IPS-18c (cell line): Measurements from ENCODE around the gene REXO1.
"Not testable (repeated sequence)": the region's sequence is repeated elsewhere in the genome, so short reads cannot be mapped to it uniquely, and the experiment has no call there.

Experiments
- H3K4me3 ChIP-seq: 2 replicates; pipeline ENCODE4 v1.7.0; 2013; ENCODE audit warnings: low read depth, mild to moderate bottlenecking, low read length, moderate library complexity; ENCODE audit not compliant: insufficient read depth
- H3K9me3 ChIP-seq: one replicate; pipeline ENCODE4 v1.6.1; 2013; ENCODE audit warnings: mild to moderate bottlenecking, low read length, moderate library complexity; ENCODE audit not compliant: control insufficient read depth, insufficient read depth

Gene REXO1

DNA sequence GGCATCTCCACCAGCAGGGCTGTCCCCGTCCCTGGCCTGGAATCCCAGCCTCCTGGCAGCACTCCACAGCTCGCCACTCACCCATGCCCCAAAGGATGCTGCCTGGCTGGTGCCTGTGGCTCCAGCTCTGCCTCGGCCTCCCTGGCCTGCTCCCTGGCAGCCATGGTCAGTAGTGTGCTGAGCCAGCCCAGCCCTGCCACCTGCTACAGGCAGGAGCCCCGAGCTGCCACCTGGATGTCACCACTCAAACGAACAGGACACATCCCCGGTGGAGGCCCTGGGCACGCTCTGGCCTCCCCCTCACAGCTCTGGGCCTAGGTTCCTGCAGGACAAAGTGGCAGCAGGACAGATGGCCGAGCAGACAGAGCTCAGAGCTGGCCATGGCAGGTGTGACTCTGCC, 30.3 kb upstream of the REXO1 start:
- H3K9me3 ChIP-seq, H3K4me3 ChIP-seq: not testable (repeated sequence)

DNA sequence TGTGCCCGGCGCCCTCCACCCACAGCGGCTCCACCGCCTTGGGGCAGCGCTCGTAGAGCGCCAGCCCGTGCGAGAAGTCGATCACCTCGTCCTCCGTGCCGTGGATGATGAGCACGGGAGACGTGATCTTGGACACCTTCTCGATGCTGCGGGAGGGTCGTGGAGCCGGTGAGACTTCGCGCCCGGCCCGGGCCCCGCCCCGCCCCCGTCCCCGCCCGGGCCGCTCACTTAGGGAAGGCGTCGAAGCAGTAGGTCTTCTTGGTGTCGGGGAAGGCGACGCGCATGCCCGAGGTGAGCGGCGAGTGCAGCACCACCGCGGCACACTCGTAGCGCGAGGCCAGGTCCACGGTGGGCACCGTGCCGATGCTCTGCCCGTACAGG, 29.0 kb upstream of the REXO1 start:
- H3K4me3 ChIP-seq, H3K9me3 ChIP-seq: not testable (repeated sequence)

GRCh38 chr19:1876496-1877279, 28.4 kb upstream of the REXO1 start:
- H3K9me3 ChIP-seq: not testable (repeated sequence)
- H3K4me3 ChIP-seq: peak overlapping the region; percentile 98

- Histone ChIP-seq H3K9me3 (no peaks in the 10 kb centered on the region), H3K4me3 (peak overlapping the region; percentile 98)
These were observed 27.6 kb upstream of the REXO1 start for GRCh38 chr19:1875646-1876495.

GRCh38 chr19:1875265-1875645, 27.0 kb upstream of the REXO1 start:
- not testable (repeated sequence) for H3K9me3 ChIP-seq

GRCh38 chr19:1874554-1875185, 26.4 kb upstream of the REXO1 start:
- Histone ChIP-seq H3K4me3 (peak overlapping the region; percentile 98), H3K9me3 (no peaks in the 10 kb centered on the region)

More at GRCh38 chr19:1875265-1875645, 27.0 kb upstream of the REXO1 start:
- H3K4me3 ChIP-seq: peak overlapping the region; percentile 98

- H3K9me3 ChIP-seq: no peaks in the 10 kb centered on the region
- H3K4me3 ChIP-seq: no peak overlapping the region
These were observed 25.5 kb upstream of the REXO1 start for GRCh38 chr19:1873524-1874473.

DNA sequence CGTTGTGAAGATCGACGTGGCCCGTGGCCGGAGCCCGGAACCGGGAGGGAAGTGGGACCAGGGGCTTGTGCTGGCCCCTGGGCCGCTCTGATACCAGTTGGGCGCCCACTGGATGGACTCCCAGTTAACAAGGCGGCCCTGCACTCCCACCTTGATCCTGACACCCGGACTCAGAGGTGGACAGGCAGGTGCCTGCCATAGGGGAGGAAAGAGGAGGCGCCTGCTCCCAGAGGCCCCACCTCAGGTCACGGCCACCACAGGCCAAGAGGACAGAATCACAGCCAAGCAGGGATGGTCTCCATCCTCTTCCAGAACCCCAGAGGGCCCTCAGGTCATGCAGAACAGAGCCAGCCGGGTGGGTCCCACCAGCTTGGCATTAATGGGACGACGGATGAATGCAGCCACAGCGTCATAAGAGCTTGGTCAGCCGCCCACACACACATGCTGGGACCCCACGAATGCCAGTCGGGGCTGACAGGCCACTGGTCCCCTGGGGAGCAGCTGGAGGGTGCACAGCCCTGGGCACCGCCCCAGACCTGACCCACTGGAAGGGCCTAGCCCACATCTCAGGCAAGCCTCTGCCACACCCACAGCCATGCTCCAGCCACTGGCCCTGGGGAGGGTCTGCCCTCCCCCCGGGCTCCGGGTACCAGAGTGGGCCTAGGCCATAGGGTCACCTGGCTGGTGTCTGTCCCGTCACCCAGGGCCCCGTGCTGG, 24.7 kb upstream of the REXO1 start:
- H3K9me3 ChIP-seq: no peaks in the 10 kb centered on the region
- H3K4me3 ChIP-seq: no peak overlapping the region

DNA sequence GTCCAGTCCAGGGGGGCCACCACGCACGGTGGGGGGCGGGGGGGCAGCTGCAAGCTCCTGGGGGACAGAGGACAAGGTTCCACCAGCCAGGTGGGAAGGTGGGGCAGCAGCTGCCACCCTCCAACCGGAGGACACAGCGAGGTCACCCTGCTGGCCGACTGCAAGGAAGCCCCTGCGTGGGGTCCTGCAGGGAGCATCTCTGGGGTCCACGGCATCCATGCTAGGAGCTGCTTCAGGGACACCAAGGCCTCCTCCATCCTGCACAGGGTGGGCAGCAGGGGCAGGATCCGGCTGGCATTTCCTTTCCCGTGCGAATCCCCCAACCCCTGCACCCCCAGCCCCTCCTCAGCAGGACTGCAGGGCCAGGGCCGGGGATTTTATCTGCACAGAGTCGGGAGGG, 23.3 kb upstream of the REXO1 start:
- H3K9me3 ChIP-seq: no peaks in the 10 kb centered on the region
- H3K4me3 ChIP-seq: no peak overlapping the region

GRCh38 chr19:1871140-1871597, 22.9 kb upstream of the REXO1 start:
- Histone ChIP-seq H3K4me3 (no peak overlapping the region), H3K9me3 (no peaks in the 10 kb centered on the region)

GRCh38 chr19:1868971-1869370, 20.7 kb upstream of the REXO1 start:
- Histone ChIP-seq H3K9me3 (no peaks in the 10 kb centered on the region), H3K4me3 (no peak overlapping the region)

DNA sequence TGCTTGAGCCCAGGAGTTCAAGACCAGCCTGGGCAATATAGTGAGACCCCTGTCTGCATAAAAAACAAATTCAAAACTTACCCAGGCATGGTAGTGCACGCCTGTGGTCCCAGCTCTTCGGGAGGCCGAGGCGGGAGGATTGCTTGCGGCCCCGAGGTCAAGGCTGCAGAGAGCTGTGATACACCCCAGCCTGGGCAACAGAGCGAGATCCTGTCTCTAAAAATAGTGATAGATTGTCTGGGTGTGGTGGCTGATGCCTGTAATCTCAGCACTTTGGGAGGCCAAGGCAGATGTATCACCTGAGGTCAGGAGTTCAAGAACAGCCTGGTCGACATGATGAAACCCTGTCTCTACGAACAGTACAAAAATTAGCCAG, 19.1 kb upstream of the REXO1 start:
- Histone ChIP-seq H3K9me3 (no peaks in the 10 kb centered on the region), H3K4me3 (no peak overlapping the region)

DNA sequence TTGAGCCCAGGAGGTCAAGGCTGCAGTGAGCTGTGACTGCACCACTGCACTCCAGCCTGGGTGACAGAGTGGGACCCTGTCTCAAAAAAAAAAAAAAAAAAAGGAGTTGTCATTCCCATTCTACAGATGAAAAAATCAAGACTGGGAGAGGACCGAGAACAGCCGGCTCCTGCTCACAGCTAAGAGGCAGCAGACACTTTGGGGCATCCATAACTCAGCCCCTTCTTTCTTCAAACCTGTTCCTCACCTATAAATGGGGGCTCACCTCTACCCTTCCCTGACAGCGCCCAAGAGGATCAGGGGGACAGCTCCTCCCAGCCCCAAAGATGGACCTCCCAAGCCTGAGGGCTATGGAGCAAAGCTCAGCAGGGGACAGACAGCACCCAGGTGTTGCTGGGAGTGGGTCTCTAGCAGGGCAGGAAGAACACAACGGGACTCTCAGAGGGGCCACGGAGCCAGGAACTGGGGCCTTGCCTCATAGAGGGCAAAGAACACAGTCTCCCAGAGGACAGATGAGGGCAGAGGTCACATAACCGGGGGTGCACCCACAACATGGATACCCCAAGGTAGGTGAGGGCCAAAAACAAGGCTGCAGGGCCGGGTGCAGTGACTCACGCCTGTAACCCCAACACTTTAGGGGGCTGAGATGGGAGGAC, 18.5 kb upstream of the REXO1 start:
- Histone ChIP-seq H3K4me3 (no peak overlapping the region), H3K9me3 (no peaks in the 10 kb centered on the region)

- no peaks in the 10 kb centered on the region for H3K9me3 ChIP-seq
- H3K4me3 ChIP-seq: peak overlapping the region; percentile 76
These were observed 17.1 kb upstream of the REXO1 start for GRCh38 chr19:1865172-1866010.

DNA sequence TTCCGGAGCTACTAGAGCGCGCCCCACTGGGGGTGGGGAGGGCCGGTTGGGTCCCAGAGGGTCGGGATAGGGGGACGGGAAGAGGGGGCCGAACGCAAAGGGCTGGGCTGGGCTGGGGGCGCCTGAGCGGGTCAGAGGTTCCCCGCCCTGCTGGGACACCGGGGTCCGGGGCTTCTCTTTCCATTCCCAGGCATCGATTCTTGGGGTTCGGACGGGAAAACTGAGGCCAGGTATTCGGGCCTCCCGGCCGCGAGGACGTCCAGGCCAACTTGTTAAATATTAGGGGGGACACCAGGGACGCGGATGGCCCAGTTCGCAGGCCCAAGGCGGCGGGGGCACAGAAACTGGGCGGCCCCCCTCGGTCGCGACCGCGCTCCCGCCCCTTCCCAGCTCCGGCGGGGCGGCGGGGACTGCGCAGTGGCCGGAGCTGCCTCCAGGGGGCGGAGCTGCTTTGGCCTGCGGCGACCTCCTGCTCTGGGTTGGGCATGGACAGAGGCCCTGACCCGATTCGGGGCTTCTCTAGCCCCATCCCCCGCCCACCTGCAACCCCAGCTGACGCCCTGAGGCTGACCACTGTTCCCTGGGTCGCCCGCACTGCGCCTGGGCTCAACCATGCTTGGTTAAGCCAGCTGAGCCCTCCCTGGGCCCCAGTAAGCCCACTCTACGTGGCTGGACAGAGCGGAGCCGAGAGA, 16.3 kb upstream of the REXO1 start:
- no peaks in the 10 kb centered on the region for H3K9me3 ChIP-seq
- H3K4me3 ChIP-seq: peak overlapping the region; percentile 76
